ENCODE data around the gene GNLY. TPM values are rescaled to one million over a fixed set of nuclear protein-coding genes. Genes with fewer than 3 reads are reported as not detected.

Gene GNLY
- total and polyA plus RNA-seq, 2 of the 4 experiments (the other 2 are of a cell fraction): not detected

DNA sequence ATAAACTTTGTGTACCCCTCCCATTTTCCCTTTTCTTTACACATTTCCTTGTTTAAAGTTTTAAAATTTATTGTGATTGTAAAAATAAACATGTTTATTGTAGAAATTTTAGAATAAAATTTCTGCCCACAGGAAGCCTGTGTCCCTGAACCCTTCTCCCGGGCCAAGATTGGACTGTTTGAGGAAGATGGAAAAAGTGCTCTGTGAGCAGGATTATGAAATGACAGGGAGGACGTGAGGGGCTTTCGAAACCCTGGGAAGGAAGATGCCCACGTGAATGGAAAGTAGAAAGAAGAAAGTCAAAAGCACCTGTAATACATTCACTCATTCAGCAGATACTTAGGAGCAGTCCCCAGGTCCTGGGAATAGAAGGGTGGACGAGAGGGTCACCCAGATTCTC, 34.2 kb downstream of the GNLY start:
- Histone ChIP-seq H3K36me3 (ENCODE audit: control insufficient read depth, insufficient read depth, low read length) (no peaks in the 10 kb centered on the region), H4K20me1 (ENCODE audit: insufficient read depth, low read length) (no peaks in the 10 kb centered on the region), H2BK120ac (ENCODE audit: low read depth, low read length) (no peak overlapping the region), H3K9ac (ENCODE audit: low read depth, low read length) (no peak overlapping the region), H3K4me3 (ENCODE audit: insufficient read depth, low read depth, low read length) (no peak overlapping the region), H4K8ac (ENCODE audit: low read depth in 2 of 2, low read length in 2 of 2) (no peak overlapping the region), H3K79me1 (ENCODE audit: low read depth in 1 of 2, low read length in 2 of 2) (no peaks in the 10 kb centered on the region), H3K9me3 (ENCODE audit: control insufficient read depth, insufficient read depth, low read length) (no peaks in the 10 kb centered on the region), H3K4me1 (ENCODE audit: control insufficient read depth, insufficient read depth, low read length) (peaks cover 5% of the 10 kb centered on the region), H3K4ac (ENCODE audit: low read depth, low read length) (no peak overlapping the region), H3K27ac (ENCODE audit: insufficient read depth, low read length) (no peak overlapping the region), H2BK15ac (ENCODE audit: low read depth, low read length) (no peak overlapping the region), H2AFZ (replicated peaks; ENCODE audit: low read length, poor library complexity) (no peak overlapping the region), H3K9me1 (ENCODE audit: insufficient read depth, low read length) (peaks cover 3% of the 10 kb centered on the region; the same call in 1 of the 2 replicates), H2BK5ac (ENCODE audit: low read depth, low read length, poor library complexity, severe bottlenecking) (no peak overlapping the region), H2AK9ac (replicated peaks; ENCODE audit: low read depth, low read length, poor library complexity) (no peak overlapping the region), H2BK20ac (ENCODE audit: low read depth, low read length) (no peak overlapping the region), H2AK5ac (ENCODE audit: low read depth, low read length) (no peak overlapping the region), H3K23ac (ENCODE audit: low read depth, low read length) (no peak overlapping the region), H3K4me2 (ENCODE audit: low read depth, low read length) (no peak overlapping the region), H4K91ac (ENCODE audit: insufficient read depth, low read depth, low read length) (no peak overlapping the region), H3K56ac (ENCODE audit: extremely low read depth, insufficient read depth, low read length) (no peak overlapping the region), H4K5ac (ENCODE audit: low read depth, low read length) (no peak overlapping the region), H3K14ac (replicated peaks; ENCODE audit: low read depth, low read length) (no peak overlapping the region), H3K27me3 (ENCODE audit: control insufficient read depth, insufficient read depth, low read length) (no peaks in the 10 kb centered on the region), H3K18ac (ENCODE audit: low read depth, low read length) (no peak overlapping the region)
- intact Hi-C loops (cut with micrococcal nuclease) (no loop called here), dilution Hi-C loops (cut with HindIII; ENCODE audit: low sequenced_read_pairs, unreplicated experiment) (no loop called here), in situ Hi-C loops (cut with MboI; ENCODE audit: low sequenced_read_pairs) (no loop called here)
- CTCF ChIA-PET: interaction anchor here (0.7 to 2.3 kb wide), 18 partner anchors 12 to 99 kb away, joined by 3 to 33 read pairs (median 4); no protein-coding TSS in a partner anchor
- DNase-seq (no peak), ATAC-seq (ENCODE audit: low read depth) (no peak)
- POLR2A ChIA-PET (ENCODE audit: unreplicated experiment): no interaction called here
- no TSS peak for BruUV-seq (replicated peaks)
- no CpG with 5 or more reads among the region's 5 CpGs for WGBS, 2 experiments (ENCODE audit: extremely low coverage in 2 of 2, insufficient read length in 1 of 2)
- TF ChIP-seq RFX5 (IDR thresholded peaks at IDR 0.05; ENCODE audit: low read depth, low read length) (no peak), MAZ (IDR thresholded peaks at IDR 0.05; ENCODE audit: borderline replicate concordance, low read depth, low read length) (no peak), NFE2L2 (IDR thresholded peaks at IDR 0.05; ENCODE audit: low read depth, low read length) (no peak), CEBPB (IDR thresholded peaks at IDR 0.05; ENCODE audit: low read depth, low read length) (no peak), MAFK (IDR thresholded peaks at IDR 0.05; ENCODE audit: low read depth, low read length) (no peak), RAD21 (IDR thresholded peaks at IDR 0.05; ENCODE audit: low read length) (no peak), FOS (IDR thresholded peaks at IDR 0.05; ENCODE audit: low read depth, low read length) (no peak), SMC3 (IDR thresholded peaks at IDR 0.05; ENCODE audit: low read depth, low read length) (no peak), POLR2A (IDR thresholded peaks at IDR 0.05; ENCODE audit: low read depth, low read length) (no peak), MXI1 (IDR thresholded peaks at IDR 0.05; ENCODE audit: borderline replicate concordance, low read depth, low read length) (no peak), CHD1 (IDR thresholded peaks at IDR 0.05; ENCODE audit: low read depth, low read length) (no peak), BHLHE40 (IDR thresholded peaks at IDR 0.05; ENCODE audit: low read depth, low read length) (no peak), RCOR1 (IDR thresholded peaks at IDR 0.05; ENCODE audit: insufficient replicate concordance, low read length) (no peak)
- TF ChIP-seq, protein P1, sequence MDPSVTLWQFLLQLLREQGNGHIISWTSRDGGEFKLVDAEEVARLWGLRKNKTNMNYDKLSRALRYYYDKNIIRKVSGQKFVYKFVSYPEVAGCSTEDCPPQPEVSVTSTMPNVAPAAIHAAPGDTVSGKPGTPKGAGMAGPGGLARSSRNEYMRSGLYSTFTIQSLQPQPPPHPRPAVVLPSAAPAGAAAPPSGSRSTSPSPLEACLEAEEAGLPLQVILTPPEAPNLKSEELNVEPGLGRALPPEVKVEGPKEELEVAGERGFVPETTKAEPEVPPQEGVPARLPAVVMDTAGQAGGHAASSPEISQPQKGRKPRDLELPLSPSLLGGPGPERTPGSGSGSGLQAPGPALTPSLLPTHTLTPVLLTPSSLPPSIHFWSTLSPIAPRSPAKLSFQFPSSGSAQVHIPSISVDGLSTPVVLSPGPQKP (IDR thresholded peaks at IDR 0.05; ENCODE audit: borderline replicate concordance, low read depth, low read length): no peak
- TF ChIP-seq, protein P2, sequence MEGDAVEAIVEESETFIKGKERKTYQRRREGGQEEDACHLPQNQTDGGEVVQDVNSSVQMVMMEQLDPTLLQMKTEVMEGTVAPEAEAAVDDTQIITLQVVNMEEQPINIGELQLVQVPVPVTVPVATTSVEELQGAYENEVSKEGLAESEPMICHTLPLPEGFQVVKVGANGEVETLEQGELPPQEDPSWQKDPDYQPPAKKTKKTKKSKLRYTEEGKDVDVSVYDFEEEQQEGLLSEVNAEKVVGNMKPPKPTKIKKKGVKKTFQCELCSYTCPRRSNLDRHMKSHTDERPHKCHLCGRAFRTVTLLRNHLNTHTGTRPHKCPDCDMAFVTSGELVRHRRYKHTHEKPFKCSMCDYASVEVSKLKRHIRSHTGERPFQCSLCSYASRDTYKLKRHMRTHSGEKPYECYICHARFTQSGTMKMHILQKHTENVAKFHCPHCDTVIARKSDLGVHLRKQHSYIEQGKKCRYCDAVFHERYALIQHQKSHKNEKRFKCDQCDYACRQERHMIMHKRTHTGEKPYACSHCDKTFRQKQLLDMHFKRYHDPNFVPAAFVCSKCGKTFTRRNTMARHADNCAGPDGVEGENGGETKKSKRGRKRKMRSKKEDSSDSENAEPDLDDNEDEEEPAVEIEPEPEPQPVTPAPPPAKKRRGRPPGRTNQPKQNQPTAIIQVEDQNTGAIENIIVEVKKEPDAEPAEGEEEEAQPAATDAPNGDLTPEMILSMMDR (conservative IDR thresholded peaks at IDR 0.05; ENCODE audit: low read depth, low read length): no peak

Data from IMR-90 (cell line).